GM13976 (cell line): ENCODE results near the gene MBNL2.

Source experiments
- DNase-seq: peaks from one replicate; pipeline ENCODE4 v3.0.0; 2012; ENCODE audit warnings: low spot score
- CTCF ChIP-seq: IDR thresholded peaks from 2 replicates; pipeline ENCODE4 v1.5.1; 2012; ENCODE audit warnings: borderline replicate concordance, mild to moderate bottlenecking; ENCODE audit not compliant: insufficient read depth; ENCODE audit errors: extremely low read depth, missing control alignments, control extremely low read depth
- in situ Hi-C: fragments of 300-500 bp; cut with MboI; formaldehyde crosslinking; loops from one replicate; pipeline ENCODE4 v1.12.0; 2022; ENCODE audit warnings: low sequenced_read_pairs, mixed read lengths, inconsistent platforms; ENCODE audit not compliant: unreplicated experiment

Gene MBNL2

GRCh38 chr13:97298816-97299215, 76.7 kb downstream of the MBNL2 start:
- DNase-seq: no peak
- no peak for TF ChIP-seq CTCF
- in situ Hi-C loops: no loop called here

GRCh38 chr13:97300871-97301270, 78.7 kb downstream of the MBNL2 start:
- in situ Hi-C loops: no loop called here
- no peak for TF ChIP-seq CTCF
- no peak for DNase-seq

GRCh38 chr13:97301382-97302095, 79.4 kb downstream of the MBNL2 start:
- no peak for TF ChIP-seq CTCF
- in situ Hi-C loops: no loop called here
- no peak for DNase-seq

- no peak for DNase-seq
- TF ChIP-seq CTCF: no peak
- in situ Hi-C loops: no loop called here
These were observed 80.5 kb downstream of the MBNL2 start for GRCh38 chr13:97302611-97303010.

GRCh38 chr13:97306106-97306505, 84.0 kb downstream of the MBNL2 start:
- no peak for TF ChIP-seq CTCF
- in situ Hi-C loops: no loop called here
- no peak for DNase-seq

GRCh38 chr13:97306645-97307044, 84.5 kb downstream of the MBNL2 start:
- in situ Hi-C loops: no loop called here
- no peak for DNase-seq
- TF ChIP-seq CTCF: no peak
